Neural crest cell (in vitro differentiated cells): ENCODE measurements around the gene HNRNPCL4. TPM values are rescaled to one million over a fixed set of nuclear protein-coding genes. Genes with fewer than 3 reads are reported as not detected.
"Not testable (repeated sequence)": the region's sequence is repeated elsewhere in the genome, so short reads cannot be mapped to it uniquely, and the experiment has no call there.

Source experiments
- DNase-seq: peaks from one replicate; pipeline ENCODE4 v3.0.0; 2021; ENCODE audit warnings: low read depth, mixed read lengths, low spot score
- H3K27ac Mint-ChIP-seq: one replicate; pipeline ENCODE4 v1.8.0; 2021; ENCODE audit warnings: mild to moderate bottlenecking, mixed read lengths; ENCODE audit not compliant: unreplicated experiment
- H3K27me3 Mint-ChIP-seq: 2 replicates; pipeline ENCODE4 v1.8.0; 2021; ENCODE audit warnings: low read depth, mild to moderate bottlenecking, mixed read lengths
- H3K36me3 Mint-ChIP-seq: 2 replicates; pipeline ENCODE4 v1.8.0; 2021; ENCODE audit warnings: low read depth, mild to moderate bottlenecking, mixed read lengths
- H3K4me1 Mint-ChIP-seq: 2 replicates; pipeline ENCODE4 v1.8.0; 2021; ENCODE audit warnings: mixed read lengths
- H3K4me3 Mint-ChIP-seq: one replicate; pipeline ENCODE4 v1.8.0; 2021; ENCODE audit warnings: mild to moderate bottlenecking, mixed read lengths
- H3K9me3 Mint-ChIP-seq: 2 replicates; pipeline ENCODE4 v1.8.0; 2021; ENCODE audit warnings: mixed read lengths
- long read RNA-seq: library from polyadenylated mRNA; unstranded; transcript quantifications from one replicate; pipeline ENCODE4 v2.0.0, GENCODE V29; 2020
- total RNA-seq: library from RNA; stranded (reverse); gene quantifications from 2 replicates; pipeline ENCODE4 v1.2.1, GENCODE V29; 2021

Gene HNRNPCL4
- not detected in 2 replicates for total RNA-seq
- long read RNA-seq: 0 reads

GRCh38 chr1:13165531-13165930 lies at the start of gene HNRNPCL4:
TSS of gene HNRNPCL4 (minus strand) at chr1:13165631. CDS start at chr1:13165467, 164 bp downstream.
- not testable (repeated sequence) for H3K4me3 Mint-ChIP-seq, H3K36me3 Mint-ChIP-seq, H3K27me3 Mint-ChIP-seq, H3K9me3 Mint-ChIP-seq, H3K27ac Mint-ChIP-seq, H3K4me1 Mint-ChIP-seq, DNase-seq

DNA sequence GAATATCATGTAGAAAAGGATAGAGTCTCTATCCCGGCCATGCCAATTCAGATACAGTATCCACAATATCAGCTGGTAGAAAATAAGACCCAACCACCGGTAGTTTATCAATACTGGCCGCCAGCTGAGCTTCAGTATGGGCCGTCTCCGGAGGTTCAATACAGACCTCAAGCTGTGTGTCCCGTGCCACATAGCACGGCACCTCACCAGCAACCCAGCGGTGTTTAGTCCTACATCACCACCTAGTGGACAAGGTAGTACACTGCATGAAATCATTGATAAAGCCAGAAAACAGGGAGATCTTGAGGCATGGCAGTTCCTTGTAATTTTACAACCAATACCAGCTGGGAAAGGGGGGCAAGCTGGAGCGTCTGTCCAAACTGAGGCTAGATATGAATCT lies 43.3 kb upstream of the HNRNPCL4 start:
- H3K4me3 Mint-ChIP-seq, H3K27me3 Mint-ChIP-seq, H3K9me3 Mint-ChIP-seq, DNase-seq, H3K36me3 Mint-ChIP-seq, H3K4me1 Mint-ChIP-seq, H3K27ac Mint-ChIP-seq: not testable (repeated sequence)

- not testable (repeated sequence) for DNase-seq, H3K9me3 Mint-ChIP-seq, H3K36me3 Mint-ChIP-seq, H3K27me3 Mint-ChIP-seq, H3K4me1 Mint-ChIP-seq, H3K4me3 Mint-ChIP-seq, H3K27ac Mint-ChIP-seq
Observed at GRCh38 chr1:13201309-13201708, 35.9 kb upstream of the HNRNPCL4 start, which contains the start of gene PRAMEF13. TSS of gene PRAMEF13 (minus strand) at chr1:13201409. CDS start at chr1:13199589, 1,820 bp downstream.

DNA sequence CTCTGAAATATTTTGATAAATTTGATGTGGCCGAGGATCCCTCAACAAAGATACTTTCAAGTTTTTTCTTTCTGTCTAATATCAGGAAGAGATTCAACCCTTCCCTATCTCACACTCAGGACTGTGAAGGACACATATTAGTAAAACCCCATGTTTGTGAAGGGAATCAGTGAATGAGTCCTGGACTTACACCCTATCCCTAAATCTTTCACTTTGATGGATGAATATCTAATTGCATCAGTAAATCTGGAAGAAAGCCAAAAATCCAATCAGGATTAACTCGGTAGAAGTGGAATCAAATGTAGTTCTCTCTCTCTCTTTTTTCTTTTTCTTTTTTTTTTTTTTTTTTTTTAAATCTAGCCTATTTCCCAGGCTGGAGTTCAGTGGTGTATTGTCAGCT lies 6.1 kb upstream of the HNRNPCL4 start, which contains the start of gene PRAMEF9:
Gene PRAMEF9, plus strand, starts transcription at position 301 of the 400 bp plus-strand sequence. CDS start 3,433 bp downstream, outside the sequence.
- H3K36me3 Mint-ChIP-seq, DNase-seq, H3K27me3 Mint-ChIP-seq, H3K4me3 Mint-ChIP-seq, H3K9me3 Mint-ChIP-seq, H3K27ac Mint-ChIP-seq, H3K4me1 Mint-ChIP-seq: not testable (repeated sequence)

DNA sequence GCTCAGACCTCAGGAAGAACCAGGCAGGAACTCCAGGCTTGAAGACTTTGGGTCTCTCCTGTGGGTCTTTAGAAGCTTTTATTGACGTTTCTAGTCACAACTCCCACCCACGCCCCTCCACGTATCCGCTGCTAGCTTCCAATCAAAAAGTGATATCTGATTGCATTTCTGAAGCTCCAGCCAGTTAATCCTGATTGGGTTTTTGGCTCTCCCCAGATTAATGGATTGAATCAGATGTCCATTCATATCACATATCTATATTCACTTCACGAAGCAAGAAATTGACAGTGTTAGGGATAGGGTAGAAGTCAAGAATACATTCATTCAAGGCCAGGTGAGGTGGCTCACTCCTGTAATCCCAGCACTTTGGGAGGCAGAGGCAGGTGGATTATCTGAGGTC lies 9.5 kb downstream of the HNRNPCL4 start, which contains the start of gene PRAMEF26:
Gene PRAMEF26, minus strand, starts transcription at position 101 of the 400 bp plus-strand sequence. CDS start 2,914 bp downstream, outside the sequence.
- not testable (repeated sequence) for DNase-seq, H3K4me1 Mint-ChIP-seq, H3K36me3 Mint-ChIP-seq, H3K27me3 Mint-ChIP-seq, H3K4me3 Mint-ChIP-seq, H3K27ac Mint-ChIP-seq, H3K9me3 Mint-ChIP-seq

DNA sequence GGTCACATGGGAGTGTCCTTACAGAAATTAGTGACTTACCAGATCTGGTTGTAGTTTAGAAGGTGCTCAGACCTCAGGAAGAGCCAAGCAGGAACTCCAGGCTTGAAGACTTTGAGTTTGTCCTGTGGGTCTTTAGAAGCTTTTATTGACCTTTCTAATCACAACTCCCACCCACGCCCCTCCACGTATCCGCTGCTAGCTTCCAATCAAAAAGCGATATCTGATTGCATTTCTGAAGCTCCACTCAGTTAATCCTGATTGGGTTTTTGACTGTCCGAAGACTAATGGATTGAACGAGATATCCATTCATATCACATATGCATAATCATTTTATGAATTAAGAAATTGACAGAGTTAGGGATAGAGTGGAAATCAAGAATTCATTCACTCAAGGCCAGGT lies 48.7 kb downstream of the HNRNPCL4 start, which contains the start of gene HNRNPCL2:
Gene HNRNPCL2, minus strand, starts transcription at position 101 of the 400 bp plus-strand sequence. CDS start 454 bp downstream, outside the sequence.
- DNase-seq, H3K4me1 Mint-ChIP-seq, H3K27ac Mint-ChIP-seq, H3K27me3 Mint-ChIP-seq, H3K4me3 Mint-ChIP-seq, H3K36me3 Mint-ChIP-seq: not testable (repeated sequence)
- H3K9me3 Mint-ChIP-seq: peaks cover 17% of the 10 kb centered on the region

Other genes with a start within 250 kb of the HNRNPCL4 start
- gene PRAMEF7, start 249.0 kb downstream of the HNRNPCL4 start, total RNA-seq: not detected in 2 replicates
- not detected in 2 replicates for gene PRAMEF6, start 218.1 kb downstream of the HNRNPCL4 start, total RNA-seq
- not detected in 2 replicates for gene PRAMEF27, start 109.1 kb downstream of the HNRNPCL4 start, total RNA-seq
- not detected in 2 replicates for gene HNRNPCL3, start 104.9 kb downstream of the HNRNPCL4 start, total RNA-seq
- not detected in 2 replicates for gene PRAMEF25, start 94.9 kb downstream of the HNRNPCL4 start, total RNA-seq
- not detected in 2 replicates for gene HNRNPCL2, start 48.8 kb downstream of the HNRNPCL4 start, total RNA-seq
- not detected in 2 replicates for gene PRAMEF26, start 9.6 kb downstream of the HNRNPCL4 start, total RNA-seq
- gene PRAMEF9, start 6.2 kb upstream of the HNRNPCL4 start, total RNA-seq: not detected in 2 replicates
- not detected in 2 replicates for gene PRAMEF13, start 35.8 kb upstream of the HNRNPCL4 start, total RNA-seq
- not detected in 2 replicates for gene PRAMEF18, start 60.5 kb upstream of the HNRNPCL4 start, total RNA-seq
- not detected in 2 replicates for gene PRAMEF5, start 88.6 kb upstream of the HNRNPCL4 start, total RNA-seq
- not detected in 2 replicates for gene PRAMEF8, start 119.5 kb upstream of the HNRNPCL4 start, total RNA-seq
- gene PRAMEF33, start 137.9 kb upstream of the HNRNPCL4 start, total RNA-seq: not detected in 2 replicates
- not detected in 2 replicates for gene PRAMEF15, start 149.9 kb upstream of the HNRNPCL4 start, total RNA-seq
- gene PRAMEF14, start 181.5 kb upstream of the HNRNPCL4 start, total RNA-seq: not detected in 2 replicates
- not detected in 2 replicates for gene PRAMEF19, start 206.3 kb upstream of the HNRNPCL4 start, total RNA-seq
- gene PRAMEF17, start 224.0 kb upstream of the HNRNPCL4 start, total RNA-seq: not detected in 2 replicates
- not detected in 2 replicates for gene PRAMEF20, start 244.8 kb upstream of the HNRNPCL4 start, total RNA-seq